ENCODE measurements around the gene PMPCB.
"Not testable (repeated sequence)": the region's sequence is repeated elsewhere in the genome, so short reads cannot be mapped to it uniquely, and the experiment has no call there.

Gene PMPCB, protein sequence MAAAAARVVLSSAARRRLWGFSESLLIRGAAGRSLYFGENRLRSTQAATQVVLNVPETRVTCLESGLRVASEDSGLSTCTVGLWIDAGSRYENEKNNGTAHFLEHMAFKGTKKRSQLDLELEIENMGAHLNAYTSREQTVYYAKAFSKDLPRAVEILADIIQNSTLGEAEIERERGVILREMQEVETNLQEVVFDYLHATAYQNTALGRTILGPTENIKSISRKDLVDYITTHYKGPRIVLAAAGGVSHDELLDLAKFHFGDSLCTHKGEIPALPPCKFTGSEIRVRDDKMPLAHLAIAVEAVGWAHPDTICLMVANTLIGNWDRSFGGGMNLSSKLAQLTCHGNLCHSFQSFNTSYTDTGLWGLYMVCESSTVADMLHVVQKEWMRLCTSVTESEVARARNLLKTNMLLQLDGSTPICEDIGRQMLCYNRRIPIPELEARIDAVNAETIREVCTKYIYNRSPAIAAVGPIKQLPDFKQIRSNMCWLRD

DNA sequence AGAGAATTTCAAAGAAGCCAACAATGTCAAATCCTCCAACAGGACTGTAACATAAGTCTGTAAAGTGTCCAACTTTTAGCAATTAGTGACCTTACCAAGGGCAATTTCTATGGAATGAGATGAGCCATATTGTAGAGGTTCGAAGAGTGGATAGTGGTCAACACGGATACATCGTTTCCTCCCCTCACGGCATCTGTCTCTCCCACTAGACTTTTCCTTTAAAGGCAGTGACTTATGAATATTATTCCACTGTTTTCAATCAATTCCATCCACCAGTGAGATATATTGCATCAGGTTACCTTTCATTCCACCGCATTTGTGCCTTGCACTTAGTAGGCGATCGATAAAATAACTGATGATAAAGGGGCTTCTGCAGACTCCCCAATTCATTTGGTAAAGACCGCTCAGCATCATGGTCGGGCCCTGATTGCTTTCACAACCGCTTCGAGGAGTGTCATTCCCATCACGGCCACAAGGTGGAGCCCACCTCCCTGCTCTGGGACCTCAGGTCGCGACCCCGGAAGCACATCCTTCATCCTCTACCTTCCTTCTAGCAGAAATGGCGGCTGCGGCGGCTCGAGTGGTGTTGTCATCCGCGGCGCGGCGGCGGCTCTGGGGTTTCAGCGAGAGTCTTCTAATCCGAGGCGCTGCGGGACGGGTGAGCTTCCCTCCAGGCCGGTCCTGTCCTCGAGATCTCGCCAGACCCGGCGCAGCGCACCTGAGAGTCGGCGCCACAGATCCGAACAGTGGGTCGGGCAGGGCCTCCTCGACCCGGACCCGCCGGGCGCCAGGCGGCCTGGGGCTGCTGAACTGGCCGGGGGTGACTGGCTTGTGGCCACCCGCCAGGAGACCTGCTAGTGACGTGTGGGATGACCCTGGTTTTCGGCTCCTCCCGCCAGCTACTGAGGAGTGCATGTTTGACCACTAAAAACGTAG lies at the start of gene PMPCB:
Gene PMPCB (plus strand): TSS at position 535 of the 936 bp plus-strand sequence. CDS start 25 bp downstream, at position 560.
- peak; percentile 96 for DNase-seq

DNA sequence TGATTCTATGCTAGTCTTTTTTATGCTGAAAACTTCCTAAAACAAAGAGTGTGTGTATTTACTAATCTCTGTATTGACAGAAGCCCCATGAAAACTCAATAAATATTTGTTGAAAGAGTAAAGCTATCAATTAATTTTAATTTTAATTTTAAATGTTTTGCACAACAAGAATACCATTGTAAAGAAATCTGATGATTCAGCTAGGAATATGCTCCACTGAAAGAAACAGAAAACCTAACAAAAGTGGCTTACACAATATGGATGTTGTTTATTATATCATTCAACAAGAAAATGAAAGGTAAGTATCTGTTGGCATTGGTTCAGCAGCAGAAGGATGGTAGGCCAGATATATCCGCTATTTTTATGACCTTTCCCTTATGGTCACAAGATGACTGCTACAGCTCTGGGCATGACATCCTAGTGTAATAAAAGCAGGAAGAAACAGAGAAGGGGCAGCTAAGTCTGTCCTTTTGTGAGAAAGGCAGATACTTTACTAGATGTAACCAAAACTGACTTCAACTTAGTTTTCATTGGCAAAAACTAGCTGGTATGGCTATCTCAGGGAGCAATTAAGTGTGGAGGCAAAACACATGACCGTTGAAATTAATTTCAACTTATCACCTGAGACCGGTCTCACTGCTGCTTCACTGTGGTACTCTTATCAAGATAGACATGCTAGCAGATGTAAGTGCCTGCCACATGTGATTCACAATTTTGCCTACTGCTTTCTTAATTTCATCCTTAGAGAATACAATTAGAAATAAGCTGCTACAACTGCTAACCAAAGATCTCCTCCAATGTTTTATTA lies 43.3 kb upstream of the PMPCB start:
- not testable (repeated sequence) for DNase-seq

DNA sequence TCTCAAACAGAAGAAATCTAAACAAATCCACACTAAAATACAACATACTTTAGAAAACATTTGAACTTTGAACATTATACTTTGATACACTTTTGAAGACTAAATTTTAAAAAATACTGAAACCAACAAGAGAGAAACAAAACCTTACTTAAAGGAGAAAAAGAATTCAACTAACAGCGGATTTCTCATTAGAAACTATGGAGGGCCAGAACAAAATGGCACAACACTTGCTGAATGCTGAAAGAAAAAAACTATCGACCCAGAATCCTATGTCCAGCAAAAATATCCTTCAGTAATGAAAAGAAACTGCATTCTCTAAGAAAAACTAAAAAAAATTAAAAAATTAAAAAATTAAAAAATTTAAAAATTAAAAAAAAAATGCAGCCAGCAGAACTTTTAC lies 33.2 kb upstream of the PMPCB start:
- not testable (repeated sequence) for DNase-seq

DNA sequence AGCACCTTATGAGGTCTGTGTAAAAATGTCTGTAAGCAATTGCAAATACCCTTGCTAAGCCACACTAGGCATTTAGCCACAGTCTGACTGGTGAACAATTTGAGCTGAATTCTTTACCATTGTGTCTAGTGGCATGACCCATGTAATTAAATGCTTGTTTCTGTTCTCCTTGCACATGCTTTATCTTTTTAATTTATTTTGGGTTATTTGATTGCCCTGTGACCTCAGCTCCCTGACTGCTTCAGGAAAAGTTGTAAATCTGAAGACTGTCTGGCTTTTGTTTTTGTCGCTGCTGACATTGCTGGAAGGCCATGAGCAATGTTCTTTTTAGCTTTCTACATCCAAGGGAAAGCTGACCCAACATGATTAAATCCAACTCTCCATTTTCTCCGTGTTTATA lies 31.0 kb upstream of the PMPCB start:
- DNase-seq: not testable (repeated sequence)

DNA sequence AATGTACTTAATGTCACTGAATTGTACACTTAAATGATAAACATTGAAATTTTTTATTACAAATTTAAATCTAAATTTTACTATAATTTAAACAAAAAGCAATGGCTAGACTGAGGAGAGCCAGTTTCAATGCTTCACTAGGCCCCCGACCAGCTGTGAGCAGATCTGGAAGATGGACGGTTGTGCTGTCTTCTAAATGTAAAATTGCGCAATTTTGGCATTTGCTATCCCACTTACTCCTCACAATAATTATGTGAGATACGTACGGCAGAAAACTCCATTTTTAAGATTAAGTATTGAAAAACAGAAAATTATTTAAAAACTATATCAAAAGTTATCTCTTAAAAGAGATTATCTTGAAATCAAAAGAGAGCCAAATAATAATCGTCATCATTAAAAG lies 23.9 kb upstream of the PMPCB start:
- DNase-seq: not testable (repeated sequence)

DNA sequence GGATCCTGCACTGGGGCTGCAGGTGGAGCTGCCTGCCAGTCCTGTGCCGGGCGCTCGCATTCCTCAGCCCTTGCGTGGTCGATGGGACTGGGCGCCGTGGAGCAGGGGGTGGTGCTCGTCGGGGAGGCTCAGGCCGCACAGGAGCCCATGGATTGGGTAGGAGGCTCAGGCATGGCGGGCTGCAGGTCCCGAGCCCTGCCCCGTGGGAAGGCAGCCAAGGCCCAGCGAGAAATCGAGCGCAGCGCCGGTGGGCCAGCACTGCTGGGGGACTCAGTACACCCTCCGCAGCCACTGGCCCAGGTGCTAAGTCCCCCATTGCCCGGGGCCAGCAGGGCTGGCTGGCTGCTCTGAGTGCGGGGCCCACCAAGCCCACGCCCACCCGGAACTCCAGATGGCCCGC lies 22.4 kb upstream of the PMPCB start:
- DNase-seq: not testable (repeated sequence)

DNA sequence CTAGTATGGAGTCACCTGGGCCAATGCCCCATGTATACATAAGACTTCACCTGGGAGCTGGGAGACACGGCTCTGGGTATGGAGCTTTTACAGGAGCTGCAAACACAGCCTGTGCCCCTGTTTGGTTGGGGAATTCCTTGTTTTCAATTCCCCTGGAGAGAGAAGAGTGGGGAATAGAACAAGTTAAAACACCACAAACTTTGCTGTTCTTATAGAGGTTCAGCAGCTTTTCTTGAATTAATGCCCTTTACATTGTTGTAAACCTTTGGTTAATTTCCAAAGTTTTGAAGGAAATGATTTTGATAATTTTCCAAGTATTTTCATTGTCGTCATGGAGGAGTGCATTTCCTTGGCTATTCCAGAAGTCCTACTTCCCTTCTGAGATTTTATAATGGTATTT lies 19.0 kb upstream of the PMPCB start:
- peak; percentile 1 for DNase-seq

DNA sequence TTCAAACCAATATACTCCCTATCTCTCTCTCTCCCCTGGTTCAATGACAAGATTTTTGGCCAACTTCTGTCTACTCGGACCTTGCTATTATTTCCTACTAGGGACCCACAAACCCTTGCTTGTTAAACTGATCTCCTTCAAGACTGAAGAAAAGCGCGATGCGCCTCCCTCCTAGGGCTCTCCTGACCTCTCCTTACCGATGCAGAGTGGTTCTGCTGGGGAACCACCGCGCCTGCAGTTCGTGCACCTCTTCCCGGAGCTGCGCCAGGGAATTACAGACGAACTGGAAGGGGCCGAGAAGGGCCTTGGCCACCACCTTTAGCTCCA lies 17.6 kb upstream of the PMPCB start:
- not testable (repeated sequence) for DNase-seq

DNA sequence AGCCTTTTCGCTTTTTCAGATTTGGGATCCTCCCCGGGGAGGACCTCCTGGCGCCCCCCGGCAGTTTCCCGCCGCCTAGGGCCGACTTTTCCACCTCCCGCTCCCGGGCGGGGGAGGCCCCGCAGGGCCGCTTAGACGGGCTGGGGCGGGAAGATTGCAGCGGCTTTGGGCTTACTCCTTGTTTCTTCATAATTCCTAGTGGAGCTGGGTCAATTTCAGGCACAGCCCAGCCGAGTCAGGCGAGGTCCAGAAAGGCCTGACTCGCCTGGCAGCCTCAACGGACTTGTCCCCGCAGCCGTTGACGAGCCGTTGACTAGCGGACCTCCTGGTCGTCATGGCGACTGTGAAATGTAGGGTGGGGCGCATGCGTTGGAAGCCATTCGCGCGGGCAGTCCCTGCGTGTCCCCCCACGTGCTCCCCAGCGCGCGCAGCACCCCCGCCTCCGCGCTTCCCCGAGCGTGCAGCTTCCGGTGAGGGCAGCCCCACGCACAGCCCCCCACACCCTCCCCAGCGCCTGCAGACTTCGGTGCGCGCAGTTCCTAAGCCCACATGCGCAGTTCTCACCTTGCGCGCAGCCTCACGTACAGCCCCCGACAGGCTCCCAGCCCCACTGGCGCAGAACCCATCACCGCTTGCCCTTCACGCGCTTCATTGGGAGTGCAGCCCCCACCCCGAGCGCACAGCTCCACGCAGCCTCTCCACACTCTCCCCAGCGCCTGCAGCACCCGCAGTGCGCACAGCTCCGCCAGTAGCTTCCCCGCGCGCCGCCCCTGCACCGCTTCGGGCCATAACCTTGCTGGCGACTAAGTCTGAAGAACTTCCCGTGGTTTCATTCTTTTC lies 17.1 kb upstream of the PMPCB start:
- DNase-seq: peak; percentile 87

DNA sequence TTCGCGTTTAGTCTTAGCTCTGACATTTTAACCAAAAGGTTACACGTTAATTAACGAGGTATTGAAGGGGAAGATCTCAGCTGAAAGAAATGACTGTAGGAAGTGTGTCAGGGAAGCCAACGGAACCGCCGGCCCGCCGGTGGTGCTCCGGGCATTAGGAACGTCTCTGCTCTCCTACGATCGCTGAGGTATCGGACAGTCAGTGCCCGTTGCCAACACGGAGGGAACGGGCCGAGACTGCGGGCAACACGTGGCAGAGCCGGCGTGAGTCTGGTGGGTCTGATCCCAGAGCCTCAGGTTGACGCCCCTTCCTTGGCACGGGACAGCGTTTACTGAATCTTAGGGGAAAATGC lies 16.5 kb upstream of the PMPCB start:
- DNase-seq: peak; percentile 72

DNA sequence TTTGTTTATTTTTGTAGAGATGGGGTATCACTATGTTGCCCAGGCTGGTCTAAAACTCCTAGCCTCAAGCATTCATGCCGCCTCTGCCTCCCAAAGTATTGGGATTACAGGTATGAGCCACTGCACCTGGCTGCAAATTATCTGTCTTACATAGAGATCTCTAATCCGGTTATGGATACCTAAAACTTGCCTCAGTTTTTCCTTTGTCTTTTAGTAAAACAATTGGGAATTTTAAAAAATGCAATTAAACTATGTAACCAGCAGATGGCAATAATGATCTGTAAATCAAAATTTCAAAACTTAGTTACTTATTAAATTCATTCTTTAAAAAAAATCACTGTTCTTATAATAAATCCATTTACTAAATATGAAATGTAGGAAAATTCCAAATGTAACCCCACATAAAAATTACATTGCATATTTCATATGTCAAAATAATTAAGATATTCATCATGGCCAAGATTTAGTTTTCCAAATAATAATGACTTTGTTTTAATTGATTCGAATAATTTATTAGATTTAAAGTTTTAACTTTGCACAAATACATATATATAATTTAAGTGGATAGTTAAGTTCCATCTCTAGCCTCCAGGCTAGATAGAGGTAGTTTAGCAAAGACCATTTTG lies 14.3 kb upstream of the PMPCB start:
- not testable (repeated sequence) for DNase-seq

DNA sequence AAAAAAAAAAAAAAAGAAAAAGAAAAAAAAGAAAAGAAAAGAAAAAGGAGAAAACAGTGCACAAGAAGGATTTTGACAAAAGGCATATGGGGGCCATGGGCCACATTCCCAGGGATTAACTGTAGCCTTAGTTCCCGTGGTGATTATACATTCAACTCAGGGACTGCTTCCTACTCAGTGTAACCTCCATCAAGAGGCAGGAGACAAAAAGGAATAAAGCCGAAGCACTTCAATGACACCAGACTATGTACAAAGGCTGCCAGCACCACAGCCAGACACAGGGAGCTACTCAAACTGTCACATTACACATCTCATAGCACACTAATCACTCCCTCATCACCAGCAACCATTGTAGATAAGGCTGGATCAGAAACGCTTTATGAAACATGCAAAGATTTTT lies 5.1 kb upstream of the PMPCB start:
- peak; percentile 6 for DNase-seq

DNA sequence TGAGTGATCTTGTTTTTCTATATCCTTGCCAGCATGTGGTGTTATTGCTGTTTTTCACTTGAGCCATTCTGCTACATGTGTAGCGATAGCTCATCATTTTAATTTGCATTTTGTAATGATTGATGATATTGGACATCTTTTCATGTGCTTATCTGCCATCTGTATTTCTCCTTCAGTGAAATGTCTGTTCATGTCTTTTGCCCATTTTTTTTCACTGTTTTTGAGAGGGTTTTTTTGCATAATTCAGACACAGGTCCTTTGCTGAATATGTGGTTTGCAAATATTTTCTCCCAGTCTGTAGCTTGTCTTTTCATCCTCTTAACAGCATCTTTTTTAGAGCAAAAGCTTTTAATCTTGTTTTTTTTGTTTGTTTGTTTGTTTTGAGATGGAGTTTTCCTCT lies 3.7 kb upstream of the PMPCB start:
- no peak for DNase-seq

DNA sequence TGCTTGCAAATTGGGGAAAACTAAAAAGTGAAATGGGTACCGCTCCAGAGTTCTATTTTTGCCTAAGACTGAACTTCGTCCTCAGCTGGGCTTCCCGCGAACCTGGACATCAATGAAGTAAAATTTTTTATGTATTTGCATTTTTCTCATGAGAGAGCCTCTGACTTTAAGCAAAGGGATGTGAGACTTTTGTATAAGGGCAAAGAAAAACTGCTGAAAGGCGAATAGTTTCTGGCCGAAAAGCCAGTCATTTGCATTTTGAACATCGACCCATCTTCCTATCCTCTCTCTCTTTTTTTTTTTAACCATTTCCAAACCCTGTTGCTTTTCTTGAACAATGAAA lies 573 bp downstream of the PMPCB start:
- DNase-seq: no peak

DNA sequence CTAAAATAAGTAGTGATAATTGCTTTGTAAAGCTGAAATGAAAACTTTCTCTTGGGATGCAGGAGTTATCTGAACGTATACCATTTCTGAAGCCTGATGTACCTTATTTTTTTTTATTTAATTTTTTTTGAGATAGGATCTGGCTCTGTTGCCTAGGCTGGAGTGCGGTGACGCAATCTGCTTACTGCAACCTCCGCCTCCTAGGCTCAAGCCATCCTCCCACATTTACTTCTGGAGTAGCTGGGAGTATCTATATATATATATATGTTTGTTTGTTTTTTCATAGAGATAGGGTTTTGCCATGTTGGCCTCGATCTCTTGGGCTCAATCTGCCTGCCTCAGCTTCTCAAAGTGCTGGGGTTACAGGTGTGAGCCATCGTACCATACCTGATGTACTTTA lies 2.4 kb downstream of the PMPCB start:
- DNase-seq: no peak

DNA sequence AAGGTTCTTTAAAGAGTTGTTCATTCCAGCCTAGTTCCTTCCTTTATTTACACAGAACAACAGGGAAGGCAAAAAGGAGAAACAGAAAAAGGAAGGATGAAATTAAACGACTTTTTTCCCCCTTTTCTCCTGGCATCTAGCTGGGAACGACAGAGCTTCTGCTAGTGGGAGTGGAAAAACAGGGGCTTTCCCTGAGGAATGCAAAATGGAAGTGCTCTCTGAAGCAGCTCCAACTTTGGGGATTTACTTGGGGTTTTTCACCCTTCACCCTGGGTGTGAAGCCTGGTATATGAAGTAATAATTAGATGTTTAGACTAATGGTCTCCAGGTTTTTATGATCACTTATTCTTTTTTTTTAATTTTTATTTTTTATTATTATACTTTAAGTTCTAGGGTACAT lies 4.2 kb downstream of the PMPCB start:
- no peak for DNase-seq

DNA sequence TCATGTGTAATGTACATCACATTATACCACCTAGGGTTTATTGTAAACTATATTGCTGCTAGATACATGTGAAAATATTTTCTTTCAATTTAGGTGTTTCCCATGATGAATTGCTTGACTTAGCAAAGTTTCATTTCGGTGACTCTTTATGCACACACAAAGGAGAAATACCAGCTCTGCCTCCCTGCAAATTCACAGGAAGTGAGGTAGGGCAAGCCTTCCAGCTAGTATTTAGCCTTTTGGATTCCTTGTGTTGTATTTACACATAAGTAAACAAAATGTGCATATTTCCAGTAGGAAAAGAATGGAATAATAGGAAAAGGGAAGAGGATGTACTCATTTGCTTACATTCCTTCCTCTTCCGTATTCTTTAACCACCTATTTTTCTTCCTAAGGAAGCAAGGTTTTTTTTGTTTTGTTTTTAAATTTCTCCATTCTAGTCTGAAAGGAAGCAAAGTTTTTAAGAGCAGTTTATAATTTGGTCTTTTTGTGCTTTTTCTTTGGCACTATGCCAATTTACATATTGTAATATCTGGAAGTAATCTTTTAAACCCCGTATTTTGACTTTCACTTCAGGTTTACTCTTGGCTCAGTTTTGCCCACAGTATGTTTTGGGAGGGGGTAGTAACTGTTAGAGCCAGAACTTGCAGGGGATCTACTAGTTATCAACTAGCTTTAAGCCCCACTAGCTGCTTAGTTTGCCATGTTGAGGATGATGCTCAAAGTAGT lies 10.4 kb downstream of the PMPCB start:
- no peak for DNase-seq

DNA sequence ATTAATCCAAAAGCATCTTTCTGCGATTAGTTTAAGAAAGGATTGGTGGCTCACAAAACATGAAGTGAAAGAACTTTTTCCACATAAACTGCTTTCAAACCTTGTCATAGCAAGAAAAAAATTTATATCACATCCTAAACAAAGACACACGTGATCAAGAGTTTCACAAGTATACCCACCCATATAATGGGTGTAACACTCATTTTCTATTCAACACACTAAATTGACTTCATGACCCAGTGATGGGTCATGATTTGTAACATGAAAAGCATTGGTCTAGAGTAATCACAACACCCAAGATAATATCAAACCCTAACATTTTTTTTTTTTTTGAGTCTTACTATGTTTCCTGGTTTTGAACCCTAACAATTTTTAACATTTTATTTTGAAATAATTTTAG lies 17.6 kb downstream of the PMPCB start:
- no peak for DNase-seq

DNA sequence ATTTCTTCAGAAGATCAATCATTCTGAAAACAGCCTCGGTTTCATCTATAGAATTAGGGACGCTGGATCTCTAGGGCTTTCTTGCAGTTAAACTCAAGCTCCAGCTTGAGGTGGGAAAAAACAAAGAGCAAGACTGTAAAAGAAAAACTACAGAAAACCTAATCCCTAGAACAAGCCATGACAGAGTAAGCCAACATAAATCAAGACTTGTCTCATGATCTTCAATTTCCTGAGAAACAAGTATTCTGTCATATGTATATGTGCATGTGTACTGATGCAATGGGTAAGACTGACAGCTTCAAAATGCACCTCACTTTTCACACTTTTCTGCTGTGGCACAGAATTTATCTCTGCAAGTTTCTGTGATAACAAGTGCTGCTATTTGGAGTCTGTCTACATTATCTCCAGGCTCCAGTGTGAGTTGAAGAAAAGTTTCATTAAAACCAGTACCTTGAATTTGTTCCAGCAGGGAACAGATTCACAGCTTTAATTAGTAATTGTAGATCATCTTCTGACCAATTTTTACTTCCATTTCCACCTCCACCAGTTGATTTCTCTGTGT lies 19.2 kb downstream of the PMPCB start:
- no peak for DNase-seq

DNA sequence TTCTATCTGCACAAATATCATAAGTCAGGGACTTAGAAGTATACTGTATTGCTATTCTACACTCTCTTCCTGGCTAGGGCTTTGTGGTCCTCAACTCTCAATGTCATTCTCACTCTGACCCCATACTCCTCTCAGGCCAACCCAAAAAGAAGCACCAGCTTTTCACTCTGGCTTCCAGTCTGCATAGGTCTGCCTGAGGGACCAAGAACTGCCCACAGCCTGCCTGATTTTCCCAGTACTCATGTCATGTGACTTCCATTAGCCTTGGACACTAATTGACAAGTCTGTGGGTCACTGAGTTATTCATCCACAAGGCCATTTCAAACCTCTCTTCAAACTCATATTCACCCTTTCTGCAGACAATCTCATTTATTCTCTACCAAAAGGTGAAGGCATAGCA lies 19.8 kb downstream of the PMPCB start:
- DNase-seq: no peak

DNA sequence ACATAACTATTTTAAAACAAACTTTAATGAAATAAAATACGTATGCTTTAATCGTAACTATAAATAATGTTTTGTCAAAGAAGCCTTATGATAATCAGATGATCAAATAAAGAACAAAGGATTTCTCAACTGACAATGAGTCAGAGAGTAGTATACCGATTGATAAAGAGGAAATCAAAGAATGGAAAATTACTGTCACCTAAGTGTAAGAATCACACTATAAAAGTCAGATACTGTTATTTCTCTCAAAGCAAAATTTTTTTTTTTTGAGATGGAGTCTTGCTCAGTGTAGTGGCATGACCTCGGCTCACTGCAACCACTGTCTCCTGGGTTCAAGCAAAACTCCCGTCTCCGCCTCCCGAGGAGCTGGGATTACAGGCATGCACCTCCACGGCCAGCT lies 28.5 kb downstream of the PMPCB start:
- no peak for DNase-seq
